Measurements from ENCODE around the gene HSPB3. TPM values are rescaled to one million over a fixed set of nuclear protein-coding genes. Genes with fewer than 3 reads are reported as not detected.

HSPB3 gene
- total and polyA plus RNA-seq, 9 donors: 142 to 216 (median 167) TPM

Other genes with a start within 250 kb of the HSPB3 start
- 37.1 TPM for gene ARL15, start 145.1 kb upstream of the HSPB3 start, total RNA-seq
- gene ARL15, start 145.1 kb upstream of the HSPB3 start, polyA plus RNA-seq (ENCODE audit: insufficient read depth in 1 of 8, insufficient read length in 8 of 8, low replicate concordance in 1 of 8): 10 to 100 TPM; 18.4 to 27.7 (median 23.6) TPM
- gene SNX18, start 62.1 kb downstream of the HSPB3 start, total RNA-seq: 26.9 TPM
- gene SNX18, start 62.1 kb downstream of the HSPB3 start, polyA plus RNA-seq (ENCODE audit: insufficient read depth in 1 of 8, insufficient read length in 8 of 8, low replicate concordance in 1 of 8): 10 to 100 TPM; 23.4 to 43.5 (median 32.3) TPM